HepG2 (cell line): ENCODE results near the gene RABEP1.

Source experiments
- CTCF ChIP-seq: sonication (generic); formaldehyde crosslinking; IDR thresholded peaks from 2 replicates; pipeline ENCODE4 v1.5.0; 2020; ENCODE audit warnings: mild to moderate bottlenecking, missing genetic modification reagents, moderate library complexity
- ELF1 ChIP-seq: sonication (generic); formaldehyde crosslinking; IDR thresholded peaks from 2 replicates; pipeline ENCODE4 v1.4.0; 2020; ENCODE audit warnings: missing genetic modification reagents
- KDM5A ChIP-seq: fragments of 200-600 bp; sonication (generic); IDR thresholded peaks from 2 replicates; pipeline ENCODE4 v1.7.0; 2018; ENCODE audit warnings: antibody characterized with exemption, mild to moderate bottlenecking, low read length, borderline replicate concordance
- TCF7L2 ChIP-seq: IDR thresholded peaks from 2 replicates; pipeline ENCODE4 v1.6.1; 2011; ENCODE audit warnings: mild to moderate bottlenecking, low read depth, low read length, moderate library complexity
- ZBTB1 ChIP-seq: sonication (generic); formaldehyde crosslinking; IDR thresholded peaks from 2 replicates; pipeline ENCODE4 v1.4.0; 2020; ENCODE audit warnings: missing genetic modification reagents, borderline replicate concordance
- ZNF629 ChIP-seq: sonication (generic); formaldehyde crosslinking; conservative IDR thresholded peaks from 2 replicates; pipeline ENCODE4 v1.5.0; 2020; ENCODE audit warnings: missing genetic modification reagents
- TF ChIP-seq, protein P1 (sequence below), 2 experiments: IDR thresholded peaks; 2 replicates each; pipeline ENCODE4 v1.6.1; 2011 to 2012; ENCODE audit warnings: low read length in 2 of 2, borderline replicate concordance in 1 of 2, low read depth in 1 of 2, mild to moderate bottlenecking in 1 of 2, moderate library complexity in 1 of 2
- TF ChIP-seq, protein P2 (sequence below): sonication (generic); formaldehyde crosslinking; IDR thresholded peaks from 2 replicates; pipeline ENCODE4 v1.8.0; 2022; ENCODE audit warnings: mild to moderate bottlenecking, missing genetic modification reagents, moderate library complexity
- TF ChIP-seq, protein P3 (sequence below): sonication (generic); formaldehyde crosslinking; IDR thresholded peaks from 2 replicates; pipeline ENCODE4 v1.8.0; 2022; ENCODE audit warnings: low read depth, missing genetic modification reagents

GRCh38 chr17:5364156-5364555, 82.1 kb downstream of the RABEP1 start:
- TF ChIP-seq, protein P1, sequence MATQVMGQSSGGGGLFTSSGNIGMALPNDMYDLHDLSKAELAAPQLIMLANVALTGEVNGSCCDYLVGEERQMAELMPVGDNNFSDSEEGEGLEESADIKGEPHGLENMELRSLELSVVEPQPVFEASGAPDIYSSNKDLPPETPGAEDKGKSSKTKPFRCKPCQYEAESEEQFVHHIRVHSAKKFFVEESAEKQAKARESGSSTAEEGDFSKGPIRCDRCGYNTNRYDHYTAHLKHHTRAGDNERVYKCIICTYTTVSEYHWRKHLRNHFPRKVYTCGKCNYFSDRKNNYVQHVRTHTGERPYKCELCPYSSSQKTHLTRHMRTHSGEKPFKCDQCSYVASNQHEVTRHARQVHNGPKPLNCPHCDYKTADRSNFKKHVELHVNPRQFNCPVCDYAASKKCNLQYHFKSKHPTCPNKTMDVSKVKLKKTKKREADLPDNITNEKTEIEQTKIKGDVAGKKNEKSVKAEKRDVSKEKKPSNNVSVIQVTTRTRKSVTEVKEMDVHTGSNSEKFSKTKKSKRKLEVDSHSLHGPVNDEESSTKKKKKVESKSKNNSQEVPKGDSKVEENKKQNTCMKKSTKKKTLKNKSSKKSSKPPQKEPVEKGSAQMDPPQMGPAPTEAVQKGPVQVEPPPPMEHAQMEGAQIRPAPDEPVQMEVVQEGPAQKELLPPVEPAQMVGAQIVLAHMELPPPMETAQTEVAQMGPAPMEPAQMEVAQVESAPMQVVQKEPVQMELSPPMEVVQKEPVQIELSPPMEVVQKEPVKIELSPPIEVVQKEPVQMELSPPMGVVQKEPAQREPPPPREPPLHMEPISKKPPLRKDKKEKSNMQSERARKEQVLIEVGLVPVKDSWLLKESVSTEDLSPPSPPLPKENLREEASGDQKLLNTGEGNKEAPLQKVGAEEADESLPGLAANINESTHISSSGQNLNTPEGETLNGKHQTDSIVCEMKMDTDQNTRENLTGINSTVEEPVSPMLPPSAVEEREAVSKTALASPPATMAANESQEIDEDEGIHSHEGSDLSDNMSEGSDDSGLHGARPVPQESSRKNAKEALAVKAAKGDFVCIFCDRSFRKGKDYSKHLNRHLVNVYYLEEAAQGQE (IDR thresholded peaks at IDR 0.05; ENCODE audit: borderline replicate concordance in 1 of 2, low read depth in 1 of 2, low read length in 2 of 2), result no peak
- TF ChIP-seq KDM5A (no peak), ZBTB1 (CRISPR knock-in tag) (no peak), CTCF (CRISPR knock-in tag) (no peak), TCF7L2 (no peak), ELF1 (CRISPR knock-in tag) (no peak), ZNF629 (CRISPR knock-in tag) (no peak)
- TF ChIP-seq, protein P2, sequence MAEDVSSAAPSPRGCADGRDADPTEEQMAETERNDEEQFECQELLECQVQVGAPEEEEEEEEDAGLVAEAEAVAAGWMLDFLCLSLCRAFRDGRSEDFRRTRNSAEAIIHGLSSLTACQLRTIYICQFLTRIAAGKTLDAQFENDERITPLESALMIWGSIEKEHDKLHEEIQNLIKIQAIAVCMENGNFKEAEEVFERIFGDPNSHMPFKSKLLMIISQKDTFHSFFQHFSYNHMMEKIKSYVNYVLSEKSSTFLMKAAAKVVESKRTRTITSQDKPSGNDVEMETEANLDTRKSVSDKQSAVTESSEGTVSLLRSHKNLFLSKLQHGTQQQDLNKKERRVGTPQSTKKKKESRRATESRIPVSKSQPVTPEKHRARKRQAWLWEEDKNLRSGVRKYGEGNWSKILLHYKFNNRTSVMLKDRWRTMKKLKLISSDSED (CRISPR knock-in tag), result no peak
- TF ChIP-seq, protein P3, sequence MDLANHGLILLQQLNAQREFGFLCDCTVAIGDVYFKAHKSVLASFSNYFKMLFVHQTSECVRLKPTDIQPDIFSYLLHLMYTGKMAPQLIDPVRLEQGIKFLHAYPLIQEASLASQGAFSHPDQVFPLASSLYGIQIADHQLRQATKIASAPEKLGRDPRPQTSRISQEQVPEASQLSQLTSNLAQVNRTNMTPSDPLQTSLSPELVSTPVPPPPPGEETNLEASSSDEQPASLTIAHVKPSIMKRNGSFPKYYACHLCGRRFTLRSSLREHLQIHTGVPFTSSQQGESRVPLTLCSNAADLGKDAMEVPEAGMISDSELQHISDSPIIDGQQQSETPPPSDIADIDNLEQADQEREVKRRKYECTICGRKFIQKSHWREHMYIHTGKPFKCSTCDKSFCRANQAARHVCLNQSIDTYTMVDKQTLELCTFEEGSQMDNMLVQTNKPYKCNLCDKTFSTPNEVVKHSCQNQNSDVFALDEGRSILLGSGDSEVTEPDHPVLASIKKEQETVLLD (CRISPR knock-in tag), result no peak
